Suprapubic skin (tissue), 4 donors: ENCODE measurements around the gene TET1. TPM values are rescaled to one million over a fixed set of nuclear protein-coding genes. Genes with fewer than 3 reads are reported as not detected.
"Not testable (repeated sequence)": the region's sequence is repeated elsewhere in the genome, so short reads cannot be mapped to it uniquely, and the experiment has no call there.

Experiments used
- DNase-seq, 2 donors: peaks; one replicate each; pipeline ENCODE4 v3.0.0-alpha.2; 2019; ENCODE audit warnings: low spot score in 2 of 2
- H3K27ac ChIP-seq: fragments of 200-600 bp; sonication (generic); one replicate; pipeline ENCODE4 v1.5.1; 2019
- H3K27me3 ChIP-seq: fragments of 200-600 bp; sonication (generic); one replicate; pipeline ENCODE4 v1.5.1; 2019
- H3K36me3 ChIP-seq: fragments of 200-600 bp; sonication (generic); one replicate; pipeline ENCODE4 v1.5.1; 2019
- H3K4me1 ChIP-seq: fragments of 200-600 bp; sonication (generic); one replicate; pipeline ENCODE4 v1.5.1; 2019
- H3K4me3 ChIP-seq: fragments of 200-600 bp; sonication (generic); one replicate; pipeline ENCODE4 v1.5.1; 2019; ENCODE audit warnings: mild to moderate bottlenecking
- H3K9me3 ChIP-seq: fragments of 200-600 bp; sonication (generic); one replicate; pipeline ENCODE4 v1.5.1; 2019
- CTCF ChIP-seq, 2 donors: fragments of 200-600 bp in 1 of 2; fragments of 450-650 bp in 1 of 2; sonication (generic) in 1 of 2; IDR thresholded peaks; one replicate each; pipeline ENCODE4 v1.5.1; 2016 to 2019; ENCODE audit warnings: antibody characterized with exemption in 2 of 2, mild to moderate bottlenecking in 1 of 2, moderate library complexity in 1 of 2
- EP300 ChIP-seq: sonication (generic); formaldehyde crosslinking; IDR thresholded peaks from one replicate; pipeline ENCODE4 v1.6.1; 2017; ENCODE audit warnings: antibody characterized with exemption
- POLR2A ChIP-seq, 2 donors: fragments of 450-650 bp; IDR thresholded peaks; one replicate each; pipeline ENCODE4 v1.6.1; 2017; ENCODE audit warnings: antibody characterized with exemption in 2 of 2, mild to moderate bottlenecking in 2 of 2, moderate library complexity in 2 of 2
- POLR2AphosphoS5 ChIP-seq, 3 donors: sonication (generic); formaldehyde crosslinking; IDR thresholded peaks; one replicate each; pipeline ENCODE4 v1.6.1; 2017; ENCODE audit warnings: antibody characterized with exemption in 3 of 3
- WGBS: methylation state at CpG from one replicate; pipeline ENCODE4 v1.1.5; 2018; 5-methylcytosine and 5-hydroxymethylcytosine counted together
- total RNA-seq, 4 donors: library from RNA; depleted of rRNA; stranded (reverse); fragments of >200 nt; gene quantifications; one replicate each; pipeline ENCODE4 v1.1.0, GENCODE V29; 2016

The TET1 gene
- total RNA-seq, 4 donors from 2014 or later, result 0.98 to 3.2 (median 2.6) TPM

GRCh38 chr10:68603766-68604165 is 43.6 kb downstream of the TET1 start:
- WGBS, result 86% methylated on average over 3 of the region's 3 CpGs
- TF ChIP-seq POLR2A (IDR thresholded peaks at IDR 0.05), result no peak
- TF ChIP-seq CTCF (IDR thresholded peaks at IDR 0.05), result no peak
- no peak for TF ChIP-seq POLR2AphosphoS5 (IDR thresholded peaks at IDR 0.05)
- no peak for TF ChIP-seq EP300
- H3K9me3 ChIP-seq, result no peaks in the 10 kb centered on the region
- no peak overlapping the region for H3K4me3 ChIP-seq
- DNase-seq, result no peak
- H3K27me3 ChIP-seq, result no peaks in the 10 kb centered on the region
- peaks cover 33% of the 10 kb centered on the region for H3K4me1 ChIP-seq
- no peak overlapping the region for H3K27ac ChIP-seq
- no peaks in the 10 kb centered on the region for H3K36me3 ChIP-seq

- H3K27ac ChIP-seq, result no peak overlapping the region
- DNase-seq, result no peak
- no peak overlapping the region for H3K4me3 ChIP-seq
- no peak for TF ChIP-seq EP300
- TF ChIP-seq POLR2A (IDR thresholded peaks at IDR 0.05), result no peak
- no peak for TF ChIP-seq POLR2AphosphoS5 (IDR thresholded peaks at IDR 0.05)
- no peak for TF ChIP-seq CTCF (IDR thresholded peaks at IDR 0.05)
- no peaks in the 10 kb centered on the region for H3K36me3 ChIP-seq
- peaks cover 27% of the 10 kb centered on the region for H3K4me1 ChIP-seq
- 92% methylated on average over 1 of the region's 1 CpG for WGBS
- H3K27me3 ChIP-seq, result no peaks in the 10 kb centered on the region
- no peaks in the 10 kb centered on the region for H3K9me3 ChIP-seq
Observed at GRCh38 chr10:68604441-68604840, 44.3 kb downstream of the TET1 start.

- WGBS, result 57% methylated on average over 5 of the region's 5 CpGs
- DNase-seq, result no peak
Observed at GRCh38 chr10:68606918-68607317, 46.8 kb downstream of the TET1 start.

GRCh38 chr10:68610023-68610422 is 49.9 kb downstream of the TET1 start:
- not testable (repeated sequence) for H3K4me3 ChIP-seq, H3K27ac ChIP-seq, H3K27me3 ChIP-seq, H3K4me1 ChIP-seq, H3K36me3 ChIP-seq, H3K9me3 ChIP-seq, DNase-seq
- 87% methylated on average over 10 of the region's 10 CpGs for WGBS

More at GRCh38 chr10:68606918-68607317, 46.8 kb downstream of the TET1 start:
- H3K9me3 ChIP-seq, result no peaks in the 10 kb centered on the region
- H3K4me3 ChIP-seq, result no peak overlapping the region
- H3K27me3 ChIP-seq, result no peaks in the 10 kb centered on the region
- H3K4me1 ChIP-seq, result peaks cover 6% of the 10 kb centered on the region
- TF ChIP-seq POLR2A (IDR thresholded peaks at IDR 0.05), result no peak
- TF ChIP-seq POLR2AphosphoS5 (IDR thresholded peaks at IDR 0.05), result no peak
- TF ChIP-seq CTCF (IDR thresholded peaks at IDR 0.05), result no peak
- TF ChIP-seq EP300, result no peak
- no peak overlapping the region for H3K27ac ChIP-seq
- no peaks in the 10 kb centered on the region for H3K36me3 ChIP-seq

GRCh38 chr10:68611227-68611626 is 51.1 kb downstream of the TET1 start:
- Histone ChIP-seq H3K9me3 (no peaks in the 10 kb centered on the region), H3K27ac (no peak overlapping the region), H3K4me1 (peaks cover 4% of the 10 kb centered on the region), H3K4me3 (no peak overlapping the region), H3K27me3 (no peaks in the 10 kb centered on the region), H3K36me3 (no peaks in the 10 kb centered on the region)
- TF ChIP-seq POLR2A (IDR thresholded peaks at IDR 0.05), result no peak
- TF ChIP-seq CTCF (IDR thresholded peaks at IDR 0.05), result no peak
- TF ChIP-seq EP300, result no peak
- TF ChIP-seq POLR2AphosphoS5 (IDR thresholded peaks at IDR 0.05), result no peak
- WGBS, result 83% methylated on average over 3 of the region's 3 CpGs
- DNase-seq, result no peak

GRCh38 chr10:68613974-68614373 is 53.8 kb downstream of the TET1 start:
- H3K27ac ChIP-seq, H3K9me3 ChIP-seq, H3K4me1 ChIP-seq, H3K36me3 ChIP-seq, DNase-seq, H3K27me3 ChIP-seq, H3K4me3 ChIP-seq: not testable (repeated sequence)

GRCh38 chr10:68617691-68618090 is 57.6 kb downstream of the TET1 start:
- not testable (repeated sequence) for H3K4me1 ChIP-seq, H3K36me3 ChIP-seq, H3K27ac ChIP-seq, H3K4me3 ChIP-seq, H3K27me3 ChIP-seq, H3K9me3 ChIP-seq, DNase-seq
- 94% methylated on average over 10 of the region's 10 CpGs for WGBS
